ENCODE measurements around the gene DAG1.
A peak's percentile ranks its signal among the peaks of the same experiment; 100 is the strongest.

Gene DAG1

DNA sequence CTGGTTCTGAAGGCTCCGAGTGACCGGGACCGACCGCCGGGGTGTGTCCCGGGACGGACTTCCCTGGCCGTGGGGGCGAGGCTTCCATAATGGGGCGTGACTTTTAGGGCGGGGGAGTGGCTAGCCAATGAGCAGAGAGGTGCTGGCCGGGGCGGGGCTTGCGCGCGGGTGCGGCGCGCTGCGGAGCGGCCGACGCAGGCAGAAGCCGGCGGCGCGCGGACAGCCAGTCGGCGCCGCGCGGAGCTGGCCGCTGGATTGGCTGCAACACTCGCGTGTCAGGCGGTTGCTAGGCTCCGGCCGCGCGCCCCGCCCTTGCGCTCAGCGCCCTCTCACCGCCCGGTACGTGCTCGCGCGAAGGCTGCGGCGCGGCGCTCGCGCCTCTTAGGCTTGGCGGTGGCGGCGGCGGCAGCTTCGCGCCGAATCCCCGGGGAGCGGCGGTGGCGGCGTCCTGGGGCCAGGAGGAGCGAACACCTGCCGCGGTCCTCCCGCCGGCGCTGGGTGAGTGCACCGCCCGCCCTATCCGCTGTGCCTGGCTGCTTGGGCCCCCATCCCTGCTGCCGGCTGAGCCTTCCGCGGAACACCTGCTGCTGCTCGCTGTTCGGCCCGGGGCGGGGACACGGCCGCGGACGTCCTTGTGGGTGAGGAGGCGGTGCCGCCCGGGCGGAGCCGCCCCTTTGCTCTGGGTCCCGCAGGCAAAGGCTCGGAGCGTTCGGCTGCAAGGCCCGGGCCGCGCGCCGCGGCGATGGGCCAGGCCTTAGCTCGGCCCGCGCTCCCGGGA is at the start of gene DAG1:
TSS of gene DAG1 (plus strand) at position 332 of the 778 bp plus-strand sequence. CDS start 40,268 bp downstream, outside the sequence.
- peak; percentile 86 to 91 for DNase-seq (ENCODE audit: low read depth in 2 of 2, low spot score in 1 of 2)

DNA sequence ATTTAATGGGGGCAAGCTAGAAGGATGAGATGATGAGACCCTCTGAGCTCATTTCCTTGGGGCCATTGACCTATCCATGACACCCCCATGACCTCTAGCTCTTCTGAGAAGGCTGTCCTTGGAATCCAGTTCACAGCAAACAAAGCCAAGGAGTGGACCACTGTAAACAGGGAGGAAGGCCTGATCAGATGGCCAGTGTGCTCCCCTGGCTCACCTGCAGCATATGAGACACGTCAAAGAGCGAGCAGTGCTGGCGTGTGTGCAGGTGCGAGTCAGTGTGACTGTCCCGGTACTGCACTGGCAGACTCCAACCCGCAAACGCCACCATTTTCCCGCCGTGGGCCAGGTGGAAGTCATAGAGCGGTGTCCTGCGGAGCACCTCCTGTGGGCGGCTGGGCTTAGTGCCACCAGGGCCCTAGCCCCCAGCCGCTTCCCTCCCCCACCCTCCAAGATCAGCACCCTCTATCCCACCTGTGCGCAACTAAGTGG is 48.1 kb upstream of the DAG1 start:
- DNase-seq (ENCODE audit: low read depth in 2 of 2, low spot score in 1 of 2): no peak

DNA sequence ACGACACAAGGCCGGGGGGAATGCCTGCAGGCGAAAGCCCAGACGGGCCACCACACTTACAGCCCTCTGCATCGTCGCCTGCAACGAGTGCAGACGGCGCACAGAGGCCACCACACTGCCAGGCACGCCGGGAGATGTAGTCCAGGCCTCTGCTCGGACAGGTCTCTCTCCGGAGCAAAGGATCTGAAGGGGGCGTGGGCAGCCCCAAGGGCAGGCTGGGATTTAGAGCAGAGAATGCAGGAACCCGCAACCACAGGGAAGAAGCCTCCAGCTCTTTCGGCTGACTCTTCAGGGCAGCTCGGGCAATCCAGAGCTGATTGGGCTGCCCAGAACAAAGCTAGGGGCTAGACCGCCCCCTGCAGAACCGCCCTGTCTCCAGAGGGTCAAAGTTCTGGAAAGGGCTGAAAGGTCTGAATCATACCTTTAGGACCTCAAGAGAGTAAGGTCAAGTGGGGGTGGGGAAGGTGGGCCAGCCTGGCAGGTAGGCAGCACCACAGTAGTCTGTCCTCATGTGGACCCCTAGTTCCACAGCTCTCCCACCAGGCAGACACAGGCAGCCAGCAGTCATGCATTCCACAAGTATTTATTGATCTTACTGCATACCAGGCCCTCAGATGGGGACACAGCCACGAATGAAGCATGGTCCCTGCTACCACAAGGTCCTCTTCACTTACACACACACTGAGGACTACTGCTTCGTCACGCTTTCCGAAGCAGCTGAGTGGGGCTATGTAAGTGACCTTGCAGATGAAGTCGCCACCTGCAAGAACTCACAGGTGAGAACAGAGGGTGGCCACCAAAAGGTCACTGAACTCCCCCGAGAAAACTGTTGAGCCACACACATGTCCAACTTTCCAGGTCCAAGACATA is 47.5 kb upstream of the DAG1 start, which contains the start of gene AMT:
TSS of gene AMT (minus strand) at position 95 of the 870 bp plus-strand sequence. CDS start at position 72, 23 bp downstream.
- no peak for DNase-seq (ENCODE audit: low read depth in 2 of 2, low spot score in 1 of 2)

- no peak for DNase-seq (ENCODE audit: low read depth in 2 of 2, low spot score in 1 of 2)
These were observed 45.3 kb upstream of the DAG1 start for GRCh38 chr3:49424816-49425215.

DNA sequence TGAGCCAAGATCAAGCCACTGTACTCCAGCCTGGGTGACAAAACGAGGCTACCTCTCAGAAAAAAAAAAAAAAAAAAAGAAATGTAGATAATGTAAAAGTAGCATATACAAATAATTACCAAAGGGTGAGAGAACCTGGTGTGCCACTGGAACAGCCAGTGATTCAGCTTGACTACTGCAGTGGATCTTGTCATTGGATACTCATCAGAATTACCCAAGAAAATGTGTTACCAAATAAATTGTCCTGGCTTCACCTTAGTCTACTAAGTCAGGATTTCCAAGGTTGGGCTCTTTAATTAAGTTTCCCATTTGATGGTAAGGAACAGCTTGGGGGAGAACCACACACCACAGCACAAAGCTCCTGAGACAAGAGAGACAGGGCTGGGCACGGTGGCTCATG is 42.5 kb upstream of the DAG1 start:
- no peak for DNase-seq (ENCODE audit: low read depth in 2 of 2, low spot score in 1 of 2)

DNA sequence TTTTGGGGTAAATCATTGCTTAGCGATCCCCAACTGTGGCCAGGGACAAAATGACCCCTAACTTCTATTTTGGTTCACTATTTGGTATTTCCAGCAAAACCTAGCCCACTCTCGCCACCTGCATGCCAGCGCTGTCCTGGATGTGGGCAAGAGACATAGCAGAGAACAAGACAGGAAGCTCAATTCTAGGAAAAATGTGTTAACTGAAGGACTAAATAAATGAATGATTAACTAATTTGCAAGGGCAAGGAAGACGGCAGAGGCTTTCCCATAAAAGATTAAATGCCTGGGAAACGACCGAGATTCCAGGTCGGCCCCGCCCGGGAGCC is 41.4 kb upstream of the DAG1 start:
- no peak for DNase-seq (ENCODE audit: low read depth in 2 of 2, low spot score in 1 of 2)

DNA sequence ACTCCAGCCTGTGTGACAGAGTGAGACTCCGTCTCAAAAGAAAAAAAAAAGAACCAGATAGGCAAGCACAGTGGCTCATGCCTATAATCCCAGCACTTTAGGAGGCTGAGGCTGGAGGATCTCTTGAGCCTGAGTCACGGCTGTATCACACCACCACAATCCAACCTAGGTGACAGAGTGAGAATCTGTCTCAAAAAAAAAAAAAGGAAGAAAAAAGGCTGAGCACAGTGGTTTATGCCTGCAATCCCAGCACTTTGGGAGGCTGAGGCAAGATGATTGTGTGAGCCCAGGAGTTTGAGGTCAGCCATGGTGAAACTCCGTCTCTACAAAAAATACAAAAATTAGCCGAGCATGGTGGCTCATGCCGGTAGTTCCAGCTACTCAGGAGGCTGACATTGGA is 35.3 kb upstream of the DAG1 start:
- no peak for DNase-seq (ENCODE audit: low read depth in 2 of 2, low spot score in 1 of 2)

GRCh38 chr3:49445391-49445790 is 24.7 kb upstream of the DAG1 start:
- no peak for DNase-seq (ENCODE audit: low read depth in 2 of 2, low spot score in 1 of 2)

- no peak for DNase-seq (ENCODE audit: low read depth in 2 of 2, low spot score in 1 of 2)
These were observed 16.4 kb upstream of the DAG1 start for GRCh38 chr3:49453621-49454020.

GRCh38 chr3:49454458-49454857 is 15.6 kb upstream of the DAG1 start:
- no peak for DNase-seq (ENCODE audit: low read depth in 2 of 2, low spot score in 1 of 2)

DNA sequence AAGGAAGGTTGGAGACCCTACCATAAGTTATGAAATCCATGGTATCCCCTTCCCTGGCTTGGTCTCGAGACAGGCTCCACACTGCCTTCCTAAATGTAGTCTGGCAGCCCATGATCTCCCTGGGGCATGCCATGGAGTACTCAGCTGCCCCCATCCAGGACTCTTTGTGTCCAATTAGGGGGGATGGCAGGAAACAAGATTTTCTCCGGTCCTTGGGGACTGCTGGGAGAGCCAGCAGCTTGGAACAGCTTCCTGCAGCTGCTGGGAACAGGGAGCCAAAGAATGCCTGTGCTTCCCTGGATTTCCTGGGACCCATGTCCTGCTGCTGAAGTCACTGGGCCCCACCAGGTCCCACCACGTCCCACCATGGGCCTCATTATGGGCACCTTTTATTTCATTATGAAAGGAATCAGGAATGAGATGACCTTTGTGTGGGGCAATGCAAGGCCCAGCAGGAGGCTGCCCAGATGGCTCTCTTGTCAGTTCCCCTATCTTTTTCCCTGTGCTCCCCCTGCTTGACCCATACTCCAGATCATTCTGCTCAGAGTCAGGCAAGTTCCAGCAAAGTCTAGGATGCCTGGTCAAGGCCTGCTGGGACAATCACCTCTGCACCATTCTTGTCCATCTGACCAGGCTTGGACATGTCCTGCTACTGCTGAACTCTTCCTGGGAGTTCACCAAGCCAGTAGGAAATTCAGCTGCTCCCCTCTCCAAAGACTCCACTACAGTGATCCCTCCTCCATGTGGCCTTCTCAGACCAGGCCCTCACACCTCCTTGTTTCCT is 15.0 kb upstream of the DAG1 start:
- no peak for DNase-seq (ENCODE audit: low read depth in 2 of 2, low spot score in 1 of 2)

DNA sequence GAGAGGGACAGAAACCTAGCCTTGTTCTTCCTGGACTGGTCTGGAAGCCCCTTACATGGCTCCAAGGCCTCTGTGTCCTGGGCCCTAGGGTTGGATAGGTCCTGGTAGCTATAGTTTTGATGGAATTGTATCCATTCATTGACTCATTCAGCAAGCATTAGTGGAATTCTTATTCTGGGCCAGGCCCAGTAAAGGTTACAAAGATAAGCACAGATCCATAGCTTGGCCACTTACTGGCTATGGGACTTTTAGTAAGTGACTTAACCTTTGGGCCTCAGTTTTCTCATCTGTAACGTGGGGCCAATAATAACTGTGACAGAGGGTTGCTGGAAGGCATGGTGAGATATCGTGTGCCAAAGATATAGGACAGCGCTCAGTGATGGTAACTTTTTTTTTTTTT is 13.6 kb upstream of the DAG1 start:
- no peak for DNase-seq (ENCODE audit: low read depth in 2 of 2, low spot score in 1 of 2)

GRCh38 chr3:49460188-49460890 is 9.7 kb upstream of the DAG1 start:
- DNase-seq (ENCODE audit: low read depth in 2 of 2, low spot score in 1 of 2): no peak

DNA sequence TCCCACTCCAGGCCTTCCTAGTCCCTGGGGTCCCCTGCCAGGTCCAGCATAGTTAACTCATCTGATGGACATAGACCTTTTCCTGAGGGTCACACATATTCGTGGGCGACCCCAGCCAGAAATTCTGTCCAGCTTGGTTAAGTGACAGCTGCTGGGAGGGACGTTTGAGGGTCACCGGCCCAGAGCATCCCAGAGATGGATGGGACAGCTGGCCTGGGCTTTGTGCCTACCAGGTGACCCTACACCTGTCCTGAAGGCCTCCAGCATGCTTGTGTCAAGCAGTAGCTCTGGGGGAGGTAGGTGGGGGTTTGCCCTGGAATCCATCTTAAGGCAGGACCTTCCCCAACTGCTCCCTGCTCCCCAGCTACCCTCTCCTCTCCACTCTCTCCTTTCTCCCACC is 9.1 kb upstream of the DAG1 start:
- no peak for DNase-seq (ENCODE audit: low read depth in 2 of 2, low spot score in 1 of 2)

GRCh38 chr3:49461443-49462171 is 8.5 kb upstream of the DAG1 start:
- no peak for DNase-seq (ENCODE audit: low read depth in 2 of 2, low spot score in 1 of 2)

- no peak for DNase-seq (ENCODE audit: low read depth in 2 of 2, low spot score in 1 of 2)
These were observed 7.8 kb upstream of the DAG1 start for GRCh38 chr3:49462222-49462621.

DNA sequence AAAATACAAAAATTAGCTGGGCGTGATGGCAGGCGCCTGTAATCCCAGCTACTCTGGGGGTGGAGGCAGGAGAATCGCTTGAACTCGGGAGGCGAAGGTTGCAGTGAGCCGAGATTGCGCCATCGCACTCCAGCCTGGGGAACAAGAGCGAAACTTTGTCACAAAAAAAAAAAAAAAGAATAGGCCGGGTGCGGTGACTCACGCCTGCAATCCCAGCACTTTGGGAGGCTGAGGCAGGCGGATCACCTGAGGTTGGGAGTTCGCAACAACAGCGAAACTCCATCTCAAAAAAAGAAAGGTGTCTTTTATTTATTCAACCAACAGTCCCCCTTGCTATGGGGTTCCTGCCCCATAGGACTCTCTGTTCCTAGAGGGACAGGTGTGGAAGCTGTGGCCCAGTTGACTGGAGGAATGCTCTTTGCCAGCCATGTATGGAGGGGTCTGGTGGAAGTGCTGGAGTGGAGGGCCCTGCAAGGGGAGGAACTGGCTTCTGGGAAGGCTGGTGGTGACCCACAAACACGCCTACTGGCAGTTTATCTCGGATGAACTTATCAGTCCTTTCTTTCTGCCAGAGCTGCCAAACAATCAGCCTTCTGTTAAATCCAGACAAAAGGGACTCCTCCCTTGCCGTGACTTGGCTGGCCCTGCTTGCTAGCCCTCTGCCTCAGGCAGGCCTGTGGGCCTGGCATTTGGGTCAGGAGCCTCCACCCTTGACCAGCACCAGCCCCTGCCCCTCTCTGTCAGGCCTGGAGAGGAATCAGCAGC is 4.6 kb upstream of the DAG1 start:
- no peak for DNase-seq (ENCODE audit: low read depth in 2 of 2, low spot score in 1 of 2)

- no peak for DNase-seq (ENCODE audit: low read depth in 2 of 2, low spot score in 1 of 2)
These were observed 4.0 kb upstream of the DAG1 start for GRCh38 chr3:49466085-49466484.
